CD1c-positive myeloid dendritic cell (primary cell): ENCODE measurements around the gene TFDP2.
"Not testable (repeated sequence)": the region's sequence is repeated elsewhere in the genome, so short reads cannot be mapped to it uniquely, and the experiment has no call there.

Source experiments
- DNase-seq: peaks from one replicate; pipeline ENCODE4 v3.0.0-alpha.2; 2016; ENCODE audit errors: extremely low spot score

TFDP2 gene

DNA sequence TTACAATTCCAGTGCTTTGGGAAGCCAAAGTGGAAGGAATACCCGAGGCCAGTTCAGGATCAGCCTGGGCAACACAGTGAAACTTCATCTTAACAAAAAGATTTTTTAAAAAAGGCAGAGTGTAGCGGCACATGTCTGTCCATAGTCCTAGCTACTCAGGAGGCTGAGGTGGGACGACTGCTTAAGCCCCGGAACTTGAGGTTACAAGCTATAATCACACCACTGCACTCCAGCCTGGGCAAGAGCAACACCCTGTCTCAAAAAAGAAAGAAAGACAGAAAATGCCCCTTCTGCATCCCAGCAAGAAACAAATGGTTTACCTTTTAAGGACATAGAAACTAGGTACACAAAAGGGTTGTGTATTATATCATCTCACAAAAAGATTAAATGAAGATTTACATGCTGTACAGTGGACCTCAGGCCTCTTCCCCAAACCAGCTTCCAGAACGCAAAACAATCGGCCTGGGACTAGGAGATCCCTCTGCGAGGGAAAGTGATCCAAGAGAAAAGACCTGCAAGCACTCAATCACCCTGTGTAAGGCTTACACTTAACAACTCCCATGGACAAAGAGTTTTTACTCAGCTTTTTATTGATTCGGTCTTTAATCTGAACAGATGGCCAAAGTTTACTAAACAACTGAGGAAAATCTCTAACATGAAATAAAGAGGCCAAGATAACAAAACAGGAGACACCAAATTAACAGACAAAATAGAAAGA lies 21.2 kb downstream of the TFDP2 start:
- no peak for DNase-seq

DNA sequence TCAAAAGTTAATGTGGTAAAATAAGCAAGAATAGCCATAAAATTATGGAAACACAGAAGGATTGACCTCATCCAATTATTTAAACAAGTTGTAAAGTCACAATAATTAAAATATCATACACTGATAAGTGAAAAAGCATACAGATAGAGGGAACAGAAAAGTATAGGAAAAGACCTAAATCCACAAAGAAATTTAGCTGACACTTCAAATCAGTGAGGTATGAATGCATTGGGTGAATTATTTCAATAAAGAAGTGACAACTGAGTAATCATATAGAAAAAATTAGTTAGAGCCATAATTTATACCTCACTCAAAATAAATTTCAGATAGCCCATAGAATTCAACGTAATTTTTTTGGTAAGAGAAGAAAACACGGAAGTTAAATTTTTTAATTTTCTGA lies 25.1 kb downstream of the TFDP2 start:
- DNase-seq, result no peak

DNA sequence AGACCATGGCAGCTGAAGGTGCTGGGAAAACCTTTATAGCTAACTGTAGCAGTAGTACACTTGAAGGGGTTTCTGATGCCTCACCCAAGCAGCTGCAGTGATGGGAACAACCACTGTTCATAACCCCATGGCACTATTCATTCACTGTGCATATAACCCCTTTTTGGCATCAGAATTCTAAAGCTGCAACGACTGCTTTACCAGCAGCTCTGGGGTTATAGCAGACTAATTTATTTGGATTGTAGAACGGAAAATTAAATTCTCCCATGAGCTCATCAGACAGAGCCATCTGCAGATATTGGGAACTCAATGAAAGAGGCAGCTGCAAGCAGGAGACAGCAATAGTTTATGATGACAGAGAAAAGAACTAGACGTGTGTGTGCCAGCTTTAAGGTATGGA lies 28.6 kb downstream of the TFDP2 start:
- no peak for DNase-seq

DNA sequence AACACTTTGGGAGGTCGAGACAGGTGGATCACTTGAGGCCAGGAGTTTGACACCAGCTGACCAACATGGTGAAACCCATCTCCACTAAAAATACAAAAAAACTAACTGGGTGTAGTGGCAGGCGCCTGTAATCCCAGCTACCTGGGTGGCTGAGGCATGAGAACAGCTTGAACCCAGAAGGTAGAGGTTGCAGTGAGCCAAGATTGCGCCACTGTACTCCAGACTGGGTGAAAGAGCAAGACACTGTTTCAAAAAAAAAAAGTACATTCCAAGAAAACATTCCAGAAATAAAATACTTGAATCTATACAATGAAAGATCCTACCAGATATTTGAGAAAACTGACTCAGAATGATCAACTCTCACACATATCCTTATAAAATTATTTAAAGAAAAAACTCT lies 30.4 kb downstream of the TFDP2 start:
- no peak for DNase-seq

- DNase-seq, result no peak
Measured at GRCh38 chr3:142117056-142117851, 32.1 kb downstream of the TFDP2 start.

- peak; percentile 20 for DNase-seq
Measured at GRCh38 chr3:142115867-142116668, 33.3 kb downstream of the TFDP2 start.

- no peak for DNase-seq
Measured at GRCh38 chr3:142112601-142113000, 36.7 kb downstream of the TFDP2 start.

DNA sequence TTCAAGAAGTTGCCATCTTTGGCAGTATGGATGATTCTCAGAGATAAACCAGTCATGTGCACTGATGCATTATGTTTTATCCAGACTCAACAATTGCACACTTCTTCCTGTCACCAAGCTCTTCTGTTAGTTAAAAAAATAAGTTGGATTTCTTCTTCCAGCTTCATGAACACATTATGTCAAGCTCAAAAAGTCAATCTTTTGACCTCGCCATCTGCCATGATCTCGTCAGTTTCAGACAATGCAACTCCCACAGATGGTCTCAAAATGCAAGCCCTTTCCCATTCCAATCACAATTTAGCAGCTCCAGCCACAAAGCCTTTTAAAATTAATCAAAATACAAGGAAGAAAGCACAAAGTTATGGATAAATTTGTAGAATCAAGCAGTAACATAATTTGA lies 42.8 kb downstream of the TFDP2 start:
- DNase-seq, result no peak

DNA sequence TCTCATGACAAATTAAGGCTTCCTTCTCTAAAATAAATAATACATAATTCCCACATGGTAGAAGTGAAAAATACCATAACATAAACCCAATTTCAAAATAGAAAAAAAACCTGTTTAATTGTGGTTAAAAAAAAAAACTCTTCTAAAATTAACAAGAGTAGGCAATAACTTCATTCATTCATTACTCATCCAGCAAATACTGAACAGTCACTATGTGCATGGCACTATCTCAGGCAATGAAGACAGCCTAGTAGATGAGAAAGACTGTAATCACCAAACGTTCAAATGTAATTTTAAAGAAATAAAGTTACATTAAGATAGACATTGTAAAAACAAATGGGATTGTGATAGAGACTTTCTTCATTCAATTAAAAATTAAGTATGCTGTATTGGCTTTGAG lies 43.4 kb downstream of the TFDP2 start:
- no peak for DNase-seq

- no peak for DNase-seq
Measured at GRCh38 chr3:142104763-142105162, 44.6 kb downstream of the TFDP2 start.

DNA sequence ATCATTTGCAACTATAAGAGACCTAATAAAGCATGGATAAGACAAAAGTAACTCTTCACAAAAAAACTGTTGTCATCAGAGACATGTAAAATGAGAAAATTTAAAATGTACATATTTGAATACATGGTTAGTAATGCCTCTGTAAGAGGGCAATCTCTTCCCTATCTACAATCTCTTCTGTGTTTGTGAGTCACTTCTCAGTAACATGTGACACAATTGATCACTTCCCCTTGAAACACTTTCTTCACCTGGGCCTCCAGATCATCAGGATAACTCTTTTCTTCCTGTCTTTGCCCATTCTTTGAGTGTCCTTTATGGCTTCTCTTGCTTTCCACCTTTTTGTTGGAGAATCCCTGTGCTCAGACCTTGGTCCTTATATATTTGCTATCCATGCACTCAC lies 50.4 kb downstream of the TFDP2 start:
- no peak for DNase-seq

- DNase-seq, result no peak
Measured at GRCh38 chr3:142097099-142097843, 52.1 kb downstream of the TFDP2 start.

DNA sequence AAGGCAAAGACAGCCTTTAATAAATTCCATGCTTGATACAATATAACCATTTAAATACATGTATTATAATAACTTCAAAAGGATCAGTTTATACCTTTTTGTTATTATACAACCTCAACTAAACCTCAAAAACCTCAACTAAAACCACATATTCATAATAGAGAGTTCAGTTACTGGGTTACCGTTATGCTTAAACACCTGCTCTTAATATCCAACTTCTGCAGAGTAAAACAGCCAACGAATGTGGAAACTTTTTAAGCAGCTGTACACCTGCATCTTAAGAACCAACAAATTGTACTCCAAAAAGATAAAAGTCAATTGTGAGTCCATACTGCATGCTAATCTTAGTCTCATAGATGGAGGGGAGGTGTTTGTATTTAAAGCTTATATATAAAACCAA lies 53.5 kb downstream of the TFDP2 start:
- DNase-seq, result no peak

GRCh38 chr3:142088925-142089324 lies 60.4 kb downstream of the TFDP2 start:
- not testable (repeated sequence) for DNase-seq

- DNase-seq, result no peak
Measured at GRCh38 chr3:142088522-142088921, 60.8 kb downstream of the TFDP2 start.

GRCh38 chr3:142087676-142088075 lies 61.7 kb downstream of the TFDP2 start:
- DNase-seq, result no peak

DNA sequence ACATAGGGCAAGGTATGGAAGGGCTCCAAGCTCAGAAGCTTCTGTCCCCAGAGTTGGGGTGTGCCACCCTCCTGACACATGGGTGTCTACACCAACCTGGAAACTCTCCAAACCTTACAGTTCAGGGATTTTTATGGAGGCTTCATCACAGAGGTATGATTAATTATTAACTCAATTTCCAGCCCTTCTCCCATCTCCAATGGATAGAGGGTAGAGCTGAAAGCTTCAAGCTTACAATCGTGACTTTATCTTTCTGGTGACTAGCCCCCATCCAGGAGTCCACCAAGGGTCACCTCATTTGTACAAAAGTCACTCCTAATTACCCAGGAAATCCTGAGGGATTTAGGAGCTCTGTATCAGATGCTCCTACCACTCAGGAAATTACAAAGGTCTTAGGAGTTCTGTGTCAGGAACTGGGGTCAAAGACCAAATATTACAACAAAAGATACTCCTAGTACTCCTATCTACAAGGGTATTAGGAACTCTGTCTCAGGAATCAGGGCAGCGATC lies 62.7 kb downstream of the TFDP2 start:
- DNase-seq, result no peak

DNA sequence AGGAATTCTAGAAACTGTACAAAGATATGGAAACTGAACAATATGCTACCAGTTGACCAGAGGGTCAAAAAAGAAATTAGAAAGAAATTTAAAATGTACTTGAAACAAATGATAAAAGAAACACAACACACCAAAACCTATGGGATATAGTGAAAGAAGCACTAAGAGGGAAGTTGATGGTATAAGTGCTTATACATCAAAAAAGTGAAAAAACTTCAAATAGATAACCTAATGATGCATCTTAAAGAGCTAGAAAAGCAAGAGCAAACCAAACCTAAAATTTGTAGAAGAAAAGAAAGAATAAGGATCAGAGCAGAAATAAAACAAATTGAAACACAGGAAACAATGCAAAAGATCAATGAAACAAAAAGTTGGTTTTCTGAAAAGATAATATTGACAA lies 68.2 kb downstream of the TFDP2 start:
- no peak for DNase-seq

- DNase-seq, result no peak
Measured at GRCh38 chr3:142077859-142078500, 71.4 kb downstream of the TFDP2 start.

DNA sequence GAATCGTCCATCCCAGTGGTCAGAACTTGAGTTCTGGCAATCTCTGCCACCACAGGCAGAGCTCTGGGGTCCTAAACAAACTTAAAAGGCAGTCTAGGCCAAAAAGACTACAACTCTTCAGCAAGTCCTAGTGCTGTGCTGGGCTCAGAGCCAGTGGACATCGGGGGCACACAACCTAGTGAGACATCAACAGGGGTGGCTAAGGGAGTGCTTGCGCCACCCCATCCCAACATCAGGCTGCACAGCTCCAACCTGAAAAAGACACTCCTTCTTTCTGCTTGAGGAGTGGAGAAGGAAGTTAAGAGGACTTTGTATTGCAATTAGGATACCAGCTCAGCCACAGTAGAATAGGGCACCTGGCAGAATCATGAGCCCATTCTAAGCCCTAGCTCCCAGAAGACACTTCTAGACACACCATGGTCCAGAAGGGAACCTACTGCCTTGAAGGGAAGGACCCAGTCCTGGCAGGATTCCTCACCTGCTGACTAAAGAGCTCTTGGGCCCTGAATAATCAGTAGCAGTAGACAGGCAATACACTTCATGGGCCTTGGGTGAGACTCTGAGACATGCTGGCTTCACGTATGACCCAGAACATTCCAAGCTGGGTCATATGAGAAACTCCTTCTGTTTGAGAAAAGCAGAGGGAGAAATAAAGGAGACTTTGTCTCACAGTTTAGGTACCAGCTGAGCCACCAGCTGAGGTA lies 72.0 kb downstream of the TFDP2 start:
- DNase-seq, result no peak
